ENCODE results near the gene PPP2R5D.

PPP2R5D gene

GRCh38 chr6:43034190-43034525 lies 49.8 kb downstream of the PPP2R5D start:
- no peak for TF ChIP-seq CTCF (IDR thresholded peaks at IDR 0.05; ENCODE audit: low read depth, low read length, missing control alignments)

GRCh38 chr6:43035495-43036194 lies 51.3 kb downstream of the PPP2R5D start:
- no peak overlapping the region for H3K4me3 ChIP-seq (ENCODE audit: low read depth, low read length)
- in situ Hi-C loops (cut with HindIII; ENCODE audit: low sequenced_read_pairs), result no loop called here
- no peak for TF ChIP-seq CTCF (IDR thresholded peaks at IDR 0.05; ENCODE audit: low read depth, low read length, missing control alignments)
- DNase-seq (ENCODE audit: low read depth), result no peak

More at GRCh38 chr6:43034190-43034525, 49.8 kb downstream of the PPP2R5D start:
- DNase-seq (ENCODE audit: low read depth), result no peak
- no peak overlapping the region for H3K4me3 ChIP-seq (ENCODE audit: low read depth, low read length)
- in situ Hi-C loops (cut with HindIII; ENCODE audit: low sequenced_read_pairs), result loop anchor here (5.0 kb wide), 1 partner anchor 113 kb away; no protein-coding TSS in a partner anchor

GRCh38 chr6:43036712-43037111 lies 52.3 kb downstream of the PPP2R5D start:
- DNase-seq (ENCODE audit: low read depth), result no peak
- in situ Hi-C loops (cut with HindIII; ENCODE audit: low sequenced_read_pairs), result no loop called here
- H3K4me3 ChIP-seq (ENCODE audit: low read depth, low read length), result no peak overlapping the region
- no peak for TF ChIP-seq CTCF (IDR thresholded peaks at IDR 0.05; ENCODE audit: low read depth, low read length, missing control alignments)

GRCh38 chr6:43037197-43037596 lies 52.8 kb downstream of the PPP2R5D start:
- DNase-seq (ENCODE audit: low read depth), result no peak
- in situ Hi-C loops (cut with HindIII; ENCODE audit: low sequenced_read_pairs), result no loop called here
- no peak overlapping the region for H3K4me3 ChIP-seq (ENCODE audit: low read depth, low read length)
- no peak for TF ChIP-seq CTCF (IDR thresholded peaks at IDR 0.05; ENCODE audit: low read depth, low read length, missing control alignments)

GRCh38 chr6:43037706-43038105 lies 53.3 kb downstream of the PPP2R5D start:
- H3K4me3 ChIP-seq (ENCODE audit: low read depth, low read length), result no peak overlapping the region
- DNase-seq (ENCODE audit: low read depth), result no peak
- no peak for TF ChIP-seq CTCF (IDR thresholded peaks at IDR 0.05; ENCODE audit: low read depth, low read length, missing control alignments)
- in situ Hi-C loops (cut with HindIII; ENCODE audit: low sequenced_read_pairs), result no loop called here

- no peak for TF ChIP-seq CTCF (IDR thresholded peaks at IDR 0.05; ENCODE audit: low read depth, low read length, missing control alignments)
Measured at GRCh38 chr6:43038727-43039126, 54.4 kb downstream of the PPP2R5D start.

More at GRCh38 chr6:43038727-43039126, 54.4 kb downstream of the PPP2R5D start:
- DNase-seq (ENCODE audit: low read depth), result no peak
- in situ Hi-C loops (cut with HindIII; ENCODE audit: low sequenced_read_pairs), result no loop called here
- H3K4me3 ChIP-seq (ENCODE audit: low read depth, low read length), result no peak overlapping the region
